ENCODE measurements around the gene NUSAP1. TPM values are rescaled to one million over a fixed set of nuclear protein-coding genes. Genes with fewer than 3 reads are reported as not detected.

NUSAP1 gene
- total and polyA plus RNA-seq, 2 of the 4 experiments (the other 2 are of a cell fraction): 59.2 to 123 TPM

- TF ChIP-seq USF2 (IDR thresholded peaks at IDR 0.05; ENCODE audit: low read depth, low read length): no peak
- TF ChIP-seq SMC3 (IDR thresholded peaks at IDR 0.05; ENCODE audit: low read depth, low read length): no peak
- no peak for TF ChIP-seq RFX5 (IDR thresholded peaks at IDR 0.05; ENCODE audit: low read depth, low read length)
- TF ChIP-seq FOS (IDR thresholded peaks at IDR 0.05; ENCODE audit: low read depth, low read length): no peak
- TF ChIP-seq BHLHE40 (IDR thresholded peaks at IDR 0.05; ENCODE audit: low read depth, low read length): no peak
- TF ChIP-seq, protein P1, sequence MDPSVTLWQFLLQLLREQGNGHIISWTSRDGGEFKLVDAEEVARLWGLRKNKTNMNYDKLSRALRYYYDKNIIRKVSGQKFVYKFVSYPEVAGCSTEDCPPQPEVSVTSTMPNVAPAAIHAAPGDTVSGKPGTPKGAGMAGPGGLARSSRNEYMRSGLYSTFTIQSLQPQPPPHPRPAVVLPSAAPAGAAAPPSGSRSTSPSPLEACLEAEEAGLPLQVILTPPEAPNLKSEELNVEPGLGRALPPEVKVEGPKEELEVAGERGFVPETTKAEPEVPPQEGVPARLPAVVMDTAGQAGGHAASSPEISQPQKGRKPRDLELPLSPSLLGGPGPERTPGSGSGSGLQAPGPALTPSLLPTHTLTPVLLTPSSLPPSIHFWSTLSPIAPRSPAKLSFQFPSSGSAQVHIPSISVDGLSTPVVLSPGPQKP (IDR thresholded peaks at IDR 0.05; ENCODE audit: borderline replicate concordance, low read depth, low read length): no peak
- TF ChIP-seq NFE2L2 (IDR thresholded peaks at IDR 0.05; ENCODE audit: low read depth, low read length): no peak
- no peak for TF ChIP-seq POLR2A (IDR thresholded peaks at IDR 0.05; ENCODE audit: low read depth, low read length)
- TF ChIP-seq MAFK (IDR thresholded peaks at IDR 0.05; ENCODE audit: low read depth, low read length): no peak
- no peaks in the 10 kb centered on the region for H3K4me1 ChIP-seq (ENCODE audit: control insufficient read depth, insufficient read depth, low read length)
- no peaks in the 10 kb centered on the region; the same call in 1 of the 2 replicates for H3K9me1 ChIP-seq (ENCODE audit: insufficient read depth, low read length)
- H3K4me2 ChIP-seq (ENCODE audit: low read depth, low read length): peak overlapping the region; percentile 90; the same call in 1 of the 2 replicates
- H2BK20ac ChIP-seq (ENCODE audit: low read depth, low read length): no peak overlapping the region
- BruUV-seq (replicated peaks): no TSS peak
- dilution Hi-C loops (cut with HindIII; ENCODE audit: low sequenced_read_pairs, unreplicated experiment): no loop called here
- peaks cover 7 to 23% of the 10 kb centered on the region in 2 experiments; a peak in 2 of 4 replicates for H3K79me1 ChIP-seq (ENCODE audit: low read depth in 1 of 2, low read length in 2 of 2)
- H3K9ac ChIP-seq (ENCODE audit: low read depth, low read length): peak overlapping the region; percentile 47; the same call in 1 of the 2 replicates
- no peak for ATAC-seq (ENCODE audit: low read depth)
- no peak overlapping the region for H3K18ac ChIP-seq (ENCODE audit: low read depth, low read length)
- H4K8ac ChIP-seq (ENCODE audit: low read depth in 2 of 2, low read length in 2 of 2): peak overlapping the region in 1 of 2 experiments; percentile 74; a peak in 1 of 4 replicates
- H3K23ac ChIP-seq (ENCODE audit: low read depth, low read length): no peak overlapping the region
- no peak overlapping the region for H3K4me3 ChIP-seq (ENCODE audit: insufficient read depth, low read depth, low read length)
- ChIA-PET POLR2A (ENCODE audit: unreplicated experiment) (no interaction called here), CTCF (no interaction called here)
- H3K56ac ChIP-seq (ENCODE audit: extremely low read depth, insufficient read depth, low read length): no peak overlapping the region; the same call in 1 of the 2 replicates
- no peak overlapping the region for H4K5ac ChIP-seq (ENCODE audit: low read depth, low read length)
- DNase-seq: no peak
- H2AK9ac ChIP-seq (replicated peaks; ENCODE audit: low read depth, low read length, poor library complexity): no peak overlapping the region
- WGBS, 2 experiments (ENCODE audit: extremely low coverage in 2 of 2, insufficient read length in 1 of 2): no CpG with 5 or more reads among the region's 6 CpGs
- H3K36me3 ChIP-seq (ENCODE audit: control insufficient read depth, insufficient read depth, low read length): no peaks in the 10 kb centered on the region
- no peak overlapping the region for H3K4ac ChIP-seq (ENCODE audit: low read depth, low read length)
- peak overlapping the region; percentile 48 for H2AFZ ChIP-seq (replicated peaks; ENCODE audit: low read length, poor library complexity)
- intact Hi-C loops (cut with micrococcal nuclease): loop anchor here (5.0 kb wide), 2 partner anchors 49 to 99 kb away; partner anchors contain the start of genes CHP1 and EXD1
- no peaks in the 10 kb centered on the region for H3K9me3 ChIP-seq (ENCODE audit: control insufficient read depth, insufficient read depth, low read length)
- H3K27ac ChIP-seq (ENCODE audit: insufficient read depth, low read length): no peak overlapping the region
- no peaks in the 10 kb centered on the region for H3K27me3 ChIP-seq (ENCODE audit: control insufficient read depth, insufficient read depth, low read length)
- in situ Hi-C loops (cut with MboI; ENCODE audit: low sequenced_read_pairs): no loop called here
- no peaks in the 10 kb centered on the region for H4K20me1 ChIP-seq (ENCODE audit: insufficient read depth, low read length)
- H3K14ac ChIP-seq (replicated peaks; ENCODE audit: low read depth, low read length): no peak overlapping the region
- no peak overlapping the region for H2BK5ac ChIP-seq (ENCODE audit: low read depth, low read length, poor library complexity, severe bottlenecking)
- no peak overlapping the region for H2BK15ac ChIP-seq (ENCODE audit: low read depth, low read length)
- no peak overlapping the region for H4K91ac ChIP-seq (ENCODE audit: insufficient read depth, low read depth, low read length)
- H2BK120ac ChIP-seq (ENCODE audit: low read depth, low read length): no peak overlapping the region
- no peak overlapping the region for H2AK5ac ChIP-seq (ENCODE audit: low read depth, low read length)
Measured at GRCh38 chr15:41331281-41331680, 1.4 kb upstream of the NUSAP1 start.
